HTR-8/SVneo (cell line): ENCODE results near the gene HBZ.
"Not testable (repeated sequence)": the region's sequence is repeated elsewhere in the genome, so short reads cannot be mapped to it uniquely, and the experiment has no call there.

Experiments used
- DNase-seq: peaks from one replicate; pipeline ENCODE4 v3.0.0; 2011; ENCODE audit warnings: low spot score, mixed read lengths; ENCODE audit not compliant: insufficient read length
- FAIRE-seq: peaks from 2 replicates; lab custom pipeline; 2011; peaks lifted over from hg19 to GRCh38; lab: Jason Lieb, UNC

The HBZ gene

DNA sequence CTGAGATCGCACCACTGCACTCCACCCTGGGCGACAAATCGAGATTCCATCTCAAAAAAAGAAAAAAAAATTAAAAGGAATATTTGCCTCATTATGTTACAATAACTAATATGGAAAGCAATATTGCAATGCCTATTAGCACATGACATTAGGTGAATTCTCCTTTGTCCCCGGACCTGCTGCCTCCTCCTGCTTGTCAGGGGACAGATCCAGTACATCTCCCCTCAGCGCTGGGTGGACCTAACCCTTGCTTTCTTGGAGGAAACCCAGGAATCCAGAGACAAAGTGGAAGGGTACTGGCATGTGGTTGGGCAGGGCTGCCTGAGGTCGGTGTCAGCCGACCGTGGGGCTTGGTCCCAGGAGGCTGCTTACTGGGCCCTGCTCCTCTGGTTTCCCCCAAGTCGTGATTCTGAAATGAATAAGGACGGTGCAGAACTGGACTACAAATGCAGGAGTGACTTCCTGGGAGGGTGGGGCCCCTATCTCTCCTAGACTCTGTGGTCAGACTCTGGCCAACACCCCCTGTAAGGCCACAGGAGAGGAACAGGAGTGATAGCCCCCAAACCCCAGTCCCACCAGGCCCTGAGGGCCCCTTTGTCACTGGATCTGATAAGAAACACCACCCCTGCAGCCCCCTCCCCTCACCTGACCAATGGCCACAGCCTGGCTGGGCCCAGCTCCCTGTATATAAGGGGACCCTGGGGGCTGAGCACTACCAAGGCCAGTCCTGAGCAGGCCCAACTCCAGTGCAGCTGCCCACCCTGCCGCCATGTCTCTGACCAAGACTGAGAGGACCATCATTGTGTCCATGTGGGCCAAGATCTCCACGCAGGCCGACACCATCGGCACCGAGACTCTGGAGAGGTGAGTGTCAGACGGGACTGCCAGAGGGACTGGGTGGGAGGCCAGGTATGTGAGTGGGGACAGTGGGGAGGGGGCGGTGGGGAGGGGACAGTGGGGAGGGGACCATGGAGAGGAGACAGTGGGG lies at the start of gene HBZ:
Gene HBZ (plus strand): TSS at position 504 of the 988 bp plus-strand sequence. CDS start 266 bp downstream, at position 770.
- peak; percentile 62 for FAIRE-seq

DNA sequence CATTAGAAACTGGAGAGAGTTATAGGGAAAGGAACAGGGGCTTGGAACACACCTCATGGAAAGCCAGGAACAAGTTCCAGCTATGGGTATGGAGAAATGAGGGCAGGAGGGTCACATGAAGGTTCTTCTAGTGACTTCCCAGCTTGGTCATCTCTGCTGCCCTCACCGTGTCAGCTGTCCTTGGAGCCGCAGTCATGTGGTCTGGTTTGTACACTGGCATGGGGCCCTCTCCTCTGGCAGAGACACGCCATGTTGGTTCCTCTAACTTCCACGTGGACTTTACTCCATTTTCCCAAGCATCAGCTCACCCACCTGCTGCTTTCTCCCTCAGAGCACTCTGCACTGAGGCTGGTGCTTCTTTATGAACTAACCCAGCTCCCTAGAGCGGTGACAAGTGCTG lies 48.1 kb upstream of the HBZ start:
- FAIRE-seq: no peak
- DNase-seq: no peak

More for the DNA sequence above, at the start of gene HBZ:
- DNase-seq: no peak

DNA sequence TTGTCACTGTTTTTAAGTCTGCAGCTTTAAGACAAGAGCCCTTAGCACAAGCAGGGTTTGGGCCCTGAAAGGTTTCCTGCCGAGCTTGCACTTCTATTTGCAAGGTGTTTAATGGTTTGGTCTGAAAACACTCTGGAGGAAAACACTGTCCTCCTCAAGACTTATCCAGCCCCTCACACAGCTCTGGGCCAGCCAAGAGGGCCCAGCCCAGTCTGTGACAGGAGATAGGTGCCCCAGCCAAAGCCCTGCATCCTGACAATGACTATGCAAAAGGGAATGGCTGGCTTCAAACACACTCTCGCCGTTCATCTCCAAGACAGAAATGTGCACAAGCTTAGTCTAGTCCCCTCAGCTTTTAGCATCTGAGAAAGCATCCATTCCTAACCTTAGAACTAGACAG lies 47.5 kb upstream of the HBZ start:
- FAIRE-seq (no peak), DNase-seq (no peak)

DNA sequence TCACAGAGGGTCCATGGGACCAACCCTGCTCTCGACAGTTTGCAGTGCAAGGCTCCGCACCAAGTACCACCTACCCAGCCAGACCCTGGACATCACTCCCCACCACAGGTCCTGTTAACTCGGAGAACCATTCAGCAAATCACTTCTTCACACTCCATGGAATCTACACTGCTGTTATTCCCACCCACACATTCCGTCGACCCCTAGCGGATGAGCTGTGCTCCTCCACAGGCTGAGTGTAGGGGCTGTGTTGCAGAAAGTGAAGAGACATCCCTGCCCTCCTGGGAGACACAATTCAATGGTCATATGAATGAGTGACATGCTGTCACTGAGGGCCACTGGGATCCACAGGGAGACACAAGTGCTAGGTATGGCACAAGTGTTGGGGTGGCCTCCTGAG lies 46.9 kb upstream of the HBZ start:
- DNase-seq (no peak), FAIRE-seq (no peak)

DNA sequence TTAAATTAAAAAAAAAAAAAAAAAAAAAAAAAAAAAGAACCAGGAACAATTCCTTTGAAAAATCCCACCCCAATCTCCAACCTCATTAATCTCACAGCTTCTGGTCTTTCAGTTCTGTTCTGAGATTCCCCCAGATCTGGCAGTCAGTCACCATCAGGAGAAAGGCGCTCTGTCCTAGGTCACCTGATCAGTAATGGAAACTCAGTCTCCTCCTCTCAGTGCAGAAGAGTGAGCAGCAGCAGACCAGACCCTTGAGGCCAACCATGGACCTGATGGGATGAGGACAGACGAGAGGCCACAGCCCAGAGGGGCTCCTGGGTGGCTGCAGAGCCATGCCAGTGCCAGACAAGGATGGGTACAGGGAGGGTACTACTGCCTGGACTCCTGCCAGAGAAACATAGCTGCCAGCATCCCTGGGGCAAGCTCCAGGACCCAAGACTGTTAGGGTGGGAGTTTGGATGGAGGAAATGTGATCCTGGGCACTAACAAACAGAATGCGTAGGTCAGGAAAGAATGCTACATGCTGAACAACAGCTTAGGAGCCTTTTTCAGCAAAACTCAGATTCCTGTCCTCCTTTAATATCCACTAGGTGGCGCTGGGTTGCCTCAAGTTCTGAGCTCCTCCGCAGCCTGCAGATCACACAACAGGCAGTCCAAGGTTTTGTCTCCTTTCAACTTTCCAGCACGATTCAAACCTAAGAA lies 45.7 kb upstream of the HBZ start:
- DNase-seq: peak; percentile 81
- peak; percentile 36 for FAIRE-seq

DNA sequence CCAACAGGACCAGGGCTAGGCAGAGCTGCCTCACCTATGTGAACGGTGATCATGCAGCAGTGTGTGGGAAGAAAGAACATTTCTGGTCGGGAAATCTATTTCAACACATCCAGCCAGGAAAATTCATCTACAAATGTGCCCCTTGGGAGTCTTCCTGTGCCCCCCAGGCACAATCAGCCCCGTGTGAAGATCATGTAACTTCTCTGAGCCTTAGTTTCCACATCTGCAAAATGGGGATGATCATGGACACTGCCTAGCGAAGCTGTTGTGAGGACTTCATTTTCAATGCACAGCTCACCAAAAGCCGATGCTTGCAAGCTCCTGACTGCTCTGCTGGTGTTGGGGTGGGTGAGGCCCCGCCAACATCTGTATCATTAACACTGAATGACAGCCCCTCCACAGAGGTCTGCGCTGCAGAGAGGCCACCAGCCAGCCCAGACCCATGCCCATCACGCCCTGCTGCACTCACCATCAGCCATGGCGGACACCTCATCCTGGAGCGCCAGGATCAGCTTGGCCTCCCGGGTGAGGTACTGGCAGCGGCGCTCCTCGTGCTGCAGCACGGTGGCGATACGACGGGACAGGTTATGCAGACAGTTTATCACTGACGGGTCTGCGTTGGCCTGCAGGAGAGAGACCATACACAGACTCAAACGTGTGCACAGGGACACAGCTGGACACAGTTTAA lies 40.1 kb upstream of the HBZ start:
- DNase-seq (no peak), FAIRE-seq (no peak)

DNA sequence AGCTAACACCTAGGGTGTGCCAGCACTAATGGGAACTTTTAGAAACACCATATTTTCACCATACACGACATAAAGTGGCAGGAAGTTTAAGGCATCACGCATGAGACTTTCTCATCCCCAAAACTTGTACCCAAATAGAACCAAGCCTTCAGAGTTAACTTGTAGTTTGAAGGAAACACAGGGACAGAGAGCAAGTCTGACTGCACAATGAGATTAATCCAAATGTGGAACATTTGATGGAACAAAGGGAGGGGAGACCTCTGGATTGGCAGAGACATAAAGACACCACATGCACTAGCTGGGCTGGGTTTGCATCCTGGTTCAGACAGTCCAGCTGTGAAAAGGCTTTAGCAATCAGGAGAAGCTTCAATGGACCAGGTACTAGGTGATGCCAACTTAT lies 38.1 kb upstream of the HBZ start:
- FAIRE-seq: no peak
- no peak for DNase-seq

DNA sequence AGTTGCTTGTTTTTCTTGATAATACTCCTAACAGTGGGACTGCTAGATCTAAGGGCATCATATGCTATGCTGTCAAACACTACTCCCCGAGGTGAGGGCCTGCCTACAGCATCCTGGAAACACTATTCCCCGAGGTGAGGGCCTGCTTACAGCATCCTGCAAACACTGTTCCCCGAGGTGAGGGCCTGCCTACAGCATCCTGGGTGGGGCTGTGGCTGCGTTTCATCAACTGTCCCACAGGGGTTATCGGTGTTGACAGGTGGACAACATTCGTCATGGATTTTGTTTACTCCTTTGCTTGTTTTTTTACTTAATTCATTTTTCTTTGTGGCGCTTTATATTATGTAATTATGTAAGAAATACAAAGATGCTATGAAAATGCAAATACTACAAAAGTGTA lies 36.4 kb upstream of the HBZ start:
- FAIRE-seq: no peak
- DNase-seq: no peak

DNA sequence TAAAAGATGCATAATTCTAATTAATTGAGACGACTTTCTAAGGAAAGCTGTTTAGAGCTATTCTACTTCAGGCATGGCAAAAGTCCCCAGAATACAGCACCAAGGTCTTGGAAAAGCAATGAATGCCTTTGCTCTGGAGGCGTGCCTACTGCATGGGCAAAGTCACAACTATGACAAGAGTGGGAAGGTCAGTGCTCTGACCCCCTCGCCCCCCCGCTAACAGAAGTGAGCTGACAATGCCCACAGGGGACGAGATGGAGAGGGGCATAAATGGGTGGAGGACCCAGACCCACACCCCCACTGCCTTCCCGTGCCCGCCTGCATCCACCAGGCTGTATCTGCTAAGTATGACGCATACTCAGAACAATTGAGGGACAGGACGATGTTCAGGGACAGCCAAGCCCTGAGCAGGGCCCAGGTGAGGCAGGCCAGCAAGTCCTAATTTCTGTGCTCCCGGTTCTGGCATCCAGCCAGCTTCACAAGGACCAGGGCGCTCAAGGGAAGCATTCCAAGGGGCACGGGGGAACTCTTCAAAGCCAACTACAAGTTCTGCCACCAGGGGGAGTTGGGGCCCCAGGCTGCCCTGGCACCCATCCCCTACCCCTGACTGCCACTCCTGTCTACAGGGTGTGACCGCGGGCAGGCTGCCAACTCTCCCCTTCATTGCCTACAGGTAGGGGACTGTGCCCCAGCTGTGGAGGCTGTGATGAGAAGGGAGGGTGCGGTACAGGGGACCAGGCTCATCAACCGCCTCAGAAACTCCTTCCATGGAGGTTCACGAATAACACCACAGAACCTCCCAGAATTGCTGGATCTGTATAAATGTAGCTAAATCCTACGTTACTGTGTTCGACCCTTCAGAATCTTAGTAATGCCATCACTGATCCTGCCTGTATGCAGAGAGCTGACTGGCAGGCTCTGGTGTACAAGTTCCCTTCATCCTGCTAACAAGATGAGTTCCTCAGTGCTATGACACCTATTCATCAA lies 34.8 kb upstream of the HBZ start:
- DNase-seq (peak; percentile 71), FAIRE-seq (no peak)

DNA sequence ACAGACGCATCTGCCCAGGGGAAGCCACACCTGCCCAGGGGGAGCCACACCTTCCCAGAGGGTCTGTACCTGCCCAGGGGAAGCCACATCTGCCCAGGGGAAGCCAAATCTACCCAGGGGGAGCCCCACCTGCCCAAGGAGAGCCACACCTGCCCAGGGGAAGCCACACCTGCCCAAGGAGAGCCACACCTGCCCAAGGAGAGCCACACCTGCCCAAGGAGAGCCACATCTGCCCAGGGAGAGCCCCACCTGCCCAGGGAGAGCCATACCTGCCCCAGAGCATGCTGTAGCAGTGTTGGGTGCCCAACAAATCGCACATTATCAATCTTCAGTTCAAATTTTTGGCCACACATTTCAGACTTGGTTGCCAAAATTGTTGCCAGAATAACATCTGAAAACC lies 33.6 kb upstream of the HBZ start:
- DNase-seq (no peak), FAIRE-seq (no peak)

DNA sequence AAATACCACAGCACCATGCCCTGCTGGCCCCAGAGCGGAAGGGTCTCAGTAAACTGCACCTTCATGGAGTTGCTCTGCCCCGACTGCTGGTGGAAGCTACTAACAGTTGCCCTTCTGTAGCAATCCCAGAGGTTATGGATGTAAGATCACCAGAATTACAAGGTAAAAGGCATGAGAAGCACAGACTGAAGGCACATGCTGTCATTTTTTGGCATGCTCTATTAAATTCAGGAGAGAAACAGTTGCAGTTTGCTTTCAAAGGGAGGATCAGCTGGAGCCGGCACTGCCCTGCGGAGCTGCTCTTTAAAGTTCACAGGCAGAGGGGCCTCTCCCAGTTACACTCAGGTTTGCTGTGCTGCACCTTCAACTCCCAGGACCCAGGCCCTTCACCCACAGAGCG lies 33.1 kb upstream of the HBZ start:
- FAIRE-seq (no peak), DNase-seq (no peak)

DNA sequence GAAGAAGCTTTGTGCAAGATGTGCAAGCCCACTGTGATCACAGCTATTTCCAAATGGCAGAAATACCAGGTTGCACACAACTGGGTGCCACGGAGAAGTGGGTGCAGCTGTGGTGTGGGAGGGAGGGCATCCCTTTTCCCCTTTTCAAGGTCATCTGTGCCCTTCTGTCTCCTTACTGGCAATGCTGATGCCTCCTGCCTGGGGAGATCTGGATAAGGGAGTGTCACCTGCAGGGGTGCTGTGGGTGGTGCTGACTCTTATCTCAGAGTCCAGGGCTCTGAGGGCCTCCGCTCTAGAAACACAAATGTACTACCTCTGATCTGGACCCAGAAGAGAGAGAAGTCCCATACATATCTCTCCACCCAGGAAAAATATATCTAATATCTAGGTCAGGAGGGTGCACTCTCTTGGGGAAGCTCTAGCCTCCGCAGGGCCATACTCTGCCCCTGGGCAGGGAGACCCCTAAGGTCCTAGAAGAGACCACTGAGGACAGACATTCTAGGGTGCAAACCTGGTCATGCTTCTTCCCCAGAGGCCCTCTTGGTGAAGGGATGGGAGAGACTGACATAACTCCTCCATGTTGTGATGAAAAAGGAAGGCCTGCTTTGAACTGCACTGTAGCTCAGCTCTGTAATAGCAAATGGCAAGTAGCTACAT lies 32.5 kb upstream of the HBZ start:
- DNase-seq: no peak
- no peak for FAIRE-seq

DNA sequence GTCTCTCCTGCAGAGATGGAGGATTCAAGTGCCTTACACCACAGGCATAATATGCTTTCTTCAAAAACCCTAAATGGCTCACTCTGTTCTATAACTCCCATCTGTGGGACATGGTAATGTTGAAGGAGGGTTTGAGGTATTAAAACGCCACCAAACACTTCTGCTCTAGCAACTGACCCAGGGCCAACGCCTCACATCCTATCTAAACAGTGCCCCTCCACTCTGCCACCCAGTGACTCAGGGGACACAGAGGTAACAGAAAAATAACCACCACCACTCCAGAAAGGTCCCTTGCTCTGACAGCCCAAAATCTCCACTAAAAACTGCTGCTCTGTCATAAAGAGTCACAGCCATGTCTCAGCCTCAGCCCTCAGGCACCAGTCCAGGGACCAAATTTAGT lies 31.7 kb upstream of the HBZ start:
- DNase-seq (no peak), FAIRE-seq (no peak)

DNA sequence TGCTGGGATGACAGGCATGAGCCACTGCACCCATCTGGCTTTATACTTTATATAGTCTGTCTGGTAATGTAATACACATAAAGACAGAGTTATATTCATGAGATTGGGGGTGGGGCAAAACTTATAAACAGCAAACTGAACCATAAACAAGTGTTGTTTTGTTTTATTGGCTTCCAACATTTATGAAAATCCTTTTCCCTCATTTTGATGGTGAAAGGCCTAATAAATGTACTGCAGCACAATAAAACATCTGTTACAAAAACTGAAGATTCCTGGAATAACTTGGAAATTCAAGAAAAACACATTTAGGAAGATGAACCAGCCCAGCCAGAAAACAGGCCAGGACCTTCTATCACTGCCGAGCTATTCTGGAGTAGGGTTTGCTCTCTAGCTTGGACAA lies 30.1 kb upstream of the HBZ start:
- DNase-seq: no peak
- no peak for FAIRE-seq

DNA sequence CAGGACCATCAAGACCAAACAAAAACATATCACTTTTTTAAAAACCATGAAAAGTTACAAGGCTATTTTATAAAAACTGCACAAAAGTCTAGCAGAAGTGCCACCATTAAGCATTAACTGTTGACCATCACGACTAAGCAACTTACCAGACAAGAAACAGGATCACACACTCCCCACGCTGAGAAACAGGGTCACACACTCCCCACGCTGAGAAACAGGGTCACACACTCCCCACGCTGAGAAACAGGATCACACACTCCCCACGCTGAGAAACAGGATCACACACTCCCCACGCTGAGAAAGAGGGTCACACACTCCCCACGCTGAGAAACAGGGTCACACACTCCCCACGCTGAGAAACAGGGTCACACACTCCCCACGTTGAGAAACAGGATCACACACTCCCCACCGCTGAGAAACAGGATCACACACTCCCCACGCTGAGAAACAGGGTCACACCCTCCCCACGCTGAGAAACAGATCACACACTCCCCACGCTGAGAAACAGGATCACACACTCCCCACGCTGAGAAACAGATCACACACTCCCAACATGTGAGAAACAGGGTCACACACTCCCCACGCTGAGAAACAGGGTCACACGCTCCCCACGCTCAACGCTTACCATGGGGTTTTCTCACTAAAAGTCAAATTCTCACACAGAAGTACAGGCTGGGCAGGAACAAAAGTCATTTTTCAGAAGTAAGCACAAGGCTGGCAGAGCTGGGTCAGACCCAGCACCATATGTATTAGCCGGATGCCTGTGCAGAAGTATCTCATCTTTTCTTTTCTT lies 28.7 kb upstream of the HBZ start:
- DNase-seq: not testable (repeated sequence)

DNA sequence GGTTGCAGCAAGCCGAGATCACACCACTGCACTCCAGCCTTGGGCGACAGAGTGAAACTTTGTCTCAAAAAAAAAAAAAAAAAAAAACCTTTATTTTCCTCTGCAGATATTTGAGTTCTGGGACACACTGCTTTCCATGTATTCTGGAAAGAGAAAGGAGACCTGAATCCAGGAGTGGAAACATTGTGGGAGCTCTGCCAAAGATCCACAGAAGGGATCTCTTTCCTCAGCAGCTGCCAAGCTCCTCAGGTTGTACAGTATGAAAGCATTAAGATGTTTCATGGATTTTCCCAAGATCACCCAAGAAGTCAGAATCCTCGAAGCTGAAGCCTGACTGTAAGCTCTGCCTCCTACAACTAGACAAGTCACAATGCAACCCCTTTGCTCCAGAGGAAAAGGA lies 27.4 kb upstream of the HBZ start:
- FAIRE-seq: no peak
- no peak for DNase-seq

More for the DNA sequence above, 28.7 kb upstream of the HBZ start:
- FAIRE-seq: not testable (repeated sequence)

DNA sequence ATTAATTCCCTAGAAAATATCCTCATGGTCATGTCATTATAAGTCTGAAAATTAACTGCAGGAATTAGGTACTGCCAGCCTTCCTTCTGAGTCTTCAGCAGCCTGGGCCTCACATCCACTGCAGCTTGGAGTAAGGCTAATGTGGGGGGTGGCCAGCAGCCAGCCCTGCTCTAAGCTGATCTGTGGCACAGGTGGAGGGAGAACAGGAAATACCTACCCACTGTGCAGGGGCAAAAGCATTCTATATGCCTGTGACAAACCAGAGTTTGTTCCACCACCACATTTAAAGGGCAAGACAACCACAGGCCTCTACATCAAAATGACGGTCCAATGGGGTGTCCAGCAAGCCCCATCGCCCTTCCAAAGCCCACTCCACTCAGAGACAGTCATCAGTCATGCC lies 23.4 kb upstream of the HBZ start:
- DNase-seq (no peak), FAIRE-seq (no peak)

DNA sequence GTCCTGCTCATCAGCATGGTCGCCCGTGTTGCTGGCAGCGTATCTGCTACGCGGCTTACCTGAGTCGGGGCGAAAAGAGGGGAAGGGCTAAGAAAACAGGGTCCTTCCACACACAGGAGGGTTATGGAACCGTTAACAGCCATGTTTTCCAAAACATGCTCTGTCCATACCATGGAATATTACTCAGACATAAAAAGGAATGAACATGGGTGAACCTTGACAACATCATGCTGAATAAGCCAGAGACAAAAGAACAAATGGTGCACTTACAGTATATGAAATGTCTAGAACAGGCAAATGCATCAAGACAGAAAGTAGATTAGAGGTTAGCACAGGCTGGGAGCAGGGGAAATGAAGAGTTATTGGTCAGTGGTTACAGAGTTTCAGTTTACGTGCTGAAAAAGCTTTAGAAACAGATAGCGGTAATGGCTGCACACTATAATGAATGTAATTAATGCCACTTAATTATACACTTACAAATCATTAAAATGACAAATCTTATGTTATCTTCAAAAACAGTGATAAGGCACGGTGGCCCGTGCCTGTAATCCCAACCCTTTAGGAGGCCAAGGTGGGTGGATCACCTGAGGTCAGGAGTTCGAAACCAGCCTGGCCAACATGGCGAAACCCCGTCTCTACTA lies 21.8 kb upstream of the HBZ start:
- FAIRE-seq (no peak), DNase-seq (no peak)
